ENCODE measurements around the gene PFKFB4. TPM values are rescaled to one million over a fixed set of nuclear protein-coding genes. Genes with fewer than 3 reads are reported as not detected.

PFKFB4 gene
- total RNA-seq, 1 experiment from 2014 or later, result 12.3 TPM

DNA sequence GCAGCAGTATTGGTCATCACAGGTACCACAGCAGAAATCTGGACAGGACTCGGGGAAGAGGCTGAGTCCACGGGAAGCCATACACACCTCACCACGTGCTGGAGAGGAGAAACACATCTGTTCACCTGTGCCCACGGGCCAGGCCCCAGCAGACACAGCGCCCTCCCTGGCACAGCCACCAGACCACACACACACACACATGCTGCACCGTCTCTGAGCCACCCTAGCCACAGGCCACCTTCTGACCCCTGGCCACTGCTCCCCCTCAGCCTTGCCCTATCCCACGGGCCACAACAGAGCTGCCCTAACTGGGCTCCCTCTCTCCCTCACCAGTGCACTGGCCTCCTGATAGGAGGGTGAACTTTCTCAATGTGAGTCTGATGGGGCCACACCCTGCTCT is 55.4 kb downstream of the PFKFB4 start:
- Histone ChIP-seq H4K20me1 (ENCODE audit: control insufficient read depth, insufficient read depth, insufficient read length) (no peaks in the 10 kb centered on the region), H4K5ac (ENCODE audit: insufficient read length, low read depth, low read length) (no peak overlapping the region), H2AFZ (ENCODE audit: low read length) (no peak overlapping the region), H3K56ac (ENCODE audit: insufficient read length, low read depth, low read length) (no peak overlapping the region), H3K27ac (ENCODE audit: insufficient read length, low read depth, low read length) (no peak overlapping the region), H2BK15ac (ENCODE audit: low read depth, low read length) (no peak overlapping the region), H3K4me1 (ENCODE audit: insufficient read depth, low read length) (peaks cover 4% of the 10 kb centered on the region; the same call in 1 of the 2 replicates), H2BK5ac (ENCODE audit: insufficient read length, low read length) (no peak overlapping the region), H2BK20ac (ENCODE audit: low read depth, low read length, poor library complexity, severe bottlenecking) (no peak overlapping the region), H4K8ac (replicated peaks; ENCODE audit: insufficient read length, low read depth, low read length) (no peak overlapping the region), H3K4me2 (ENCODE audit: insufficient read depth, insufficient read length, low read length) (no peak overlapping the region), H3K23me2 (ENCODE audit: insufficient read length, low read depth, low read length, poor library complexity, severe bottlenecking) (peaks cover 11% of the 10 kb centered on the region), H2BK12ac (ENCODE audit: insufficient read length, low read depth, low read length) (no peak overlapping the region), H3K18ac (ENCODE audit: insufficient read length, low read depth, low read length) (no peak overlapping the region), H3K79me2 (ENCODE audit: insufficient read depth, low read length) (peaks cover 1% of the 10 kb centered on the region; the same call in 1 of the 2 replicates), H2AK5ac (ENCODE audit: insufficient read length, low read length) (no peak overlapping the region), H2BK120ac (ENCODE audit: low read depth, low read length, poor library complexity, severe bottlenecking) (no peak overlapping the region), H3K79me1 (ENCODE audit: insufficient read depth, low read depth, low read length, poor library complexity, severe bottlenecking) (no peaks in the 10 kb centered on the region), H3K14ac (ENCODE audit: insufficient read depth, low read length) (no peak overlapping the region), H3T11ph (ENCODE audit: low read length) (no peak overlapping the region), H4K91ac (ENCODE audit: insufficient read length, low read depth, low read length) (no peak overlapping the region), H3K9ac (ENCODE audit: extremely low read depth, insufficient read length, low read length) (no peak overlapping the region), H3K4ac (ENCODE audit: low read depth, low read length) (no peak overlapping the region), H3K23ac (ENCODE audit: insufficient read length, low read depth, low read length) (no peak overlapping the region), H3K9me3 (ENCODE audit: control insufficient read depth, low read depth, low read length) (no peaks in the 10 kb centered on the region), H3K27me3 (ENCODE audit: insufficient read depth, low read length) (no peaks in the 10 kb centered on the region)
- Mint-ChIP-seq H3K9me3 (peaks cover 10% of the 10 kb centered on the region in 2 experiments; a peak in 4 of 5 replicates), H3K27ac (peak overlapping the region; percentile 2 to 66 (median 63); a peak in 5 of 7 replicates), H3K4me1 (peaks cover 25 to 31% of the 10 kb centered on the region in 2 experiments), H3K4me3 (no peak overlapping the region), H3K36me3 (ENCODE audit: insufficient read depth in 1 of 3, low read depth in 3 of 3) (peaks cover 18 to 28% (median 28%) of the 10 kb centered on the region in 3 experiments), H3K27me3 (ENCODE audit: low read depth) (peaks cover 8% of the 10 kb centered on the region)
- no CpG with 5 or more reads among the region's 7 CpGs for WGBS (ENCODE audit: extremely low coverage, insufficient read length, low lambda C conversion rate)
- TF ChIP-seq, protein P1, sequence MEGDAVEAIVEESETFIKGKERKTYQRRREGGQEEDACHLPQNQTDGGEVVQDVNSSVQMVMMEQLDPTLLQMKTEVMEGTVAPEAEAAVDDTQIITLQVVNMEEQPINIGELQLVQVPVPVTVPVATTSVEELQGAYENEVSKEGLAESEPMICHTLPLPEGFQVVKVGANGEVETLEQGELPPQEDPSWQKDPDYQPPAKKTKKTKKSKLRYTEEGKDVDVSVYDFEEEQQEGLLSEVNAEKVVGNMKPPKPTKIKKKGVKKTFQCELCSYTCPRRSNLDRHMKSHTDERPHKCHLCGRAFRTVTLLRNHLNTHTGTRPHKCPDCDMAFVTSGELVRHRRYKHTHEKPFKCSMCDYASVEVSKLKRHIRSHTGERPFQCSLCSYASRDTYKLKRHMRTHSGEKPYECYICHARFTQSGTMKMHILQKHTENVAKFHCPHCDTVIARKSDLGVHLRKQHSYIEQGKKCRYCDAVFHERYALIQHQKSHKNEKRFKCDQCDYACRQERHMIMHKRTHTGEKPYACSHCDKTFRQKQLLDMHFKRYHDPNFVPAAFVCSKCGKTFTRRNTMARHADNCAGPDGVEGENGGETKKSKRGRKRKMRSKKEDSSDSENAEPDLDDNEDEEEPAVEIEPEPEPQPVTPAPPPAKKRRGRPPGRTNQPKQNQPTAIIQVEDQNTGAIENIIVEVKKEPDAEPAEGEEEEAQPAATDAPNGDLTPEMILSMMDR (conservative IDR thresholded peaks at IDR 0.05), result no peak
- no peak for DNase-seq
